Measurements from ENCODE around the gene ITPKC.
A peak's percentile ranks its signal among the peaks of the same experiment; 100 is the strongest.
"Not testable (repeated sequence)": the region's sequence is repeated elsewhere in the genome, so short reads cannot be mapped to it uniquely, and the experiment has no call there.

The ITPKC gene

DNA sequence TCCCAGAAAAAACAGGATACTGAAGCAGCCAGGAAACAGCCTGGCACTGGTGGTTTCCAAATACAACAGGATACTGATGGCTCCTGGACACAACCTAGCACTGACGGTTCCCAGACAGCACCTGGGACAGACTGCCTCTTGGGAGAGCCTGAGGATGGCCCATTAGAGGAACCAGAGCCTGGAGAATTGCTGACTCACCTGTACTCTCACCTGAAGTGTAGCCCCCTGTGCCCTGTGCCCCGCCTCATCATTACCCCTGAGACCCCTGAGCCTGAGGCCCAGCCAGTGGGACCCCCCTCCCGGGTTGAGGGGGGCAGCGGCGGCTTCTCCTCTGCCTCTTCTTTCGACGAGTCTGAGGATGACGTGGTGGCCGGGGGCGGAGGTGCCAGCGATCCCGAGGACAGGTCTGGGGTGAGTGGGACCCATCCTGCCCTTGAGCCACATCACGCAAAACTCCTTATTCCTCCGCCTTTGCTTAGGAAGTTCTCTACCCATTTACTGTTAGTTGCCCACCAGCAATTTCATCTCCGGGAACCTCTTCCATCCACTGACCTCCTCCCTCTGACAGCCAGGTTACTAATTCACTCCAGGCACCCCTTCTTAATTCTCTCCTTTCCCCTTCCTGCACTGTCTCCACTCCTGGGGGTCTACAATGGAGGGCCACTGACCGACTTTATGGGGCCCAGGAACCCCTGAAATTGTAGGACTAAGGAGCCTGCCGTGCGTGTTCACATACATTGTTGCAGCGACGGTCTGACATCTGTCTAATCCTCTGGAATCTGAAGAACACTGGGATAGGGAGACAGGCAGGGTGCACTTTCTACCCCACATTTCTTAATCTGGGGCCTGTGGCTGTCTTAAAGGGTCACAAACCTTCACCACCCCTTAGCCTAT lies 1.2 kb downstream of the ITPKC start:
- DNase-seq, result no peak

DNA sequence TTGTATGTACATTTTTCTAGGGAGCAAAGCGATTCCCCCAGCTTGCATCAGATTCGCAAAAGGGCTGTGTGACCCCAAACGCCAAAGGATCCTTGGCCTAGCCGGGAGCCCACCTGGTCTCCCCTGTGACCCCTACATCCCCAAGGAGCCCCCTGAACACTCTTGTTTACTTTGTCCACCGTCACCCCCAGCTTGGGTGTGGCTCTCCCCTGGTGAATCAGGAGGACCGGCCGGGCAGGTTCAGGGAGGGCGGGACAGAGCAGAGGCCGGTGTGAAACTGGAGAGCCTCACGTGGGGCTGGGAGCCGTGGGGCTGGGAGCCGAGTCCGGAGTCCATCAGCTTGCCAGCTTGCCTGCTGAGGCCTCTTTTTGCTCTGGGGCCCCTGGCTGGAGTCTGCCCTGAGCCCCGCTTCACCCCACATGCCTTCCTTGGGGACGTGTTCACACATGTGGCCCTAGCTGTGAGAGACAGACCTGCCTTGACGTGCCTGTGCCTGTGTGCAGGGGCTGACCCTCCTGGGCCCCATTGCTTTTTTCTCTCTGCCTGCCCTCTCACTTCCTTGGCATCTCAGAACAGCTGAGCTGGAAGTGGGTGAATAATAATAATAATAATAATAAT lies 2.0 kb downstream of the ITPKC start:
- DNase-seq, result peak in 1 of 2 donors; percentile 7

GRCh38 chr19:40719414-40719894 lies 2.5 kb downstream of the ITPKC start:
- DNase-seq, result no peak

GRCh38 chr19:40721140-40721486 lies 4.2 kb downstream of the ITPKC start:
- DNase-seq, result no peak

DNA sequence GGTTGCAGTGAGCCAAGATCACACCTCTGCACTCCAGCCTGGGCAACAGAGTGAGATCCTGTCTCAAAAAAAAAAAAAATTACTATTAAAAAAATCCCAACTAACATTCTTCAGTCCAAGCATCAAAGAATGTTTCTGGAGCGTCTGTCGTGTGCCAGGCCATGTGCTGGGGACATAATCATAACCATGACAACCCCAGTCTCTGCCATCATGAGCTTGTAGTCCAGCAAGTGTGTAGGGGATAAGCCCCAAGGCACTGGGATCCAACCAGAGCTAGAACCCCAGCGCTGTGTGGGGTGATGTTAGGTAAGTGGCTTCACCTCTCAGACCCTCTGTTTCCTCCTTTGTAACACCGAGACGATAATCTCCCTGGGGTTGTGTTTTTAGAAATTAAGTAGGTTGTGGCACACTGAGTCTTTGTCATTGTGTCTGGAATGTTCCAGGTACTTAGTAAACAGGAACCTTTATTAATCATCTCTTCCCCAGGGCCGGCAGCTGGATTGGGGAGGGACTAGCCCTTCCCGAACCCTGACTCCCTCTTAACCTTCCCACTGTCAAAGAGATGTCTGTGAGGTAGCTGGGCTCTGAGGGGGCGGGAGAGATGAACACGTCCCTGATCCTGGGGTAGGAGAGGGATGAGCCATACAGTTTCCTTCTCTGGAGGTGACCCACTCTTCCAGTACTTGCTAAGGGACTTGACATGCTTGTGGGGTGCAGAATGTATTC lies 5.2 kb downstream of the ITPKC start:
- no peak for DNase-seq

- DNase-seq, result no peak
Observed at GRCh38 chr19:40723661-40724254, 6.8 kb downstream of the ITPKC start.

- DNase-seq, result no peak
Observed at GRCh38 chr19:40724315-40724714, 7.4 kb downstream of the ITPKC start.

DNA sequence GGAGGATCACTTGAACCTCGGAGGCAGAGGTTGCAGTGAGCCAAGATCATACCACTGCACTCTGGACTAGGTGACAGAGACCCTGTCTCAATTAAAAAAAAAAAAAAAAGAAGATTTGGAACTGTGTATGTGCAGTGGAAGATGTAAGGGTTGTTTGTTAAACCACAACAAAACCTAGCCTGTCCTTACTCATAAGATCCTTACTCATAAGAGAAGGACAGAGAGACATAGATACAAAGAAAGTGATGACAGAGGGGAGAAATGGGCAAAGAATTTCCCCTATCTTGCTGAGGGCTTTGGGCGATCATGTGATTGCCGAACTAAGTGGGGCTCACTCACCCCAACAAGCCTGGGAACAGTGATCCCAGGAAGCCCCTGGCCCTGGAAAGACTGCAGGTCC lies 7.9 kb downstream of the ITPKC start:
- DNase-seq, result no peak

DNA sequence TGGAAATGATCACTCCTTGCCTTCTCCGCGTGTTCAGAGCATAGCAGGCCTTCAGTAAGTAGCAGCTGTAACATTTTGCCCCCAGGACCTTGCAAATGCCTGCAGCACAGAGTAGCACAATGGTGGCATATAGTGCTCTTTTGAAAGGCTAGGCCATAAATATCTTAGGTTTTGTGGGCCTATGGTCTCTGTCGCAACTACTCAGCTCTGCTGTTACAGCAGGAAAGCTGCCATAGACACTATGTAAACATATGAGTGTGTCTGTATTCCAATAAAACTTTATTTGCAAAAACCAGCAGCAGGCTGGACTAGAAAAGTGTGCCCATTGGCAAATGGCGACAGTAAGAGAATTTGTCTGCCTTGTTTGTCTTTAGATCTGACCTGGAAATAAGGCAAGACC lies 9.4 kb downstream of the ITPKC start:
- no peak for DNase-seq

GRCh38 chr19:40730065-40730464 lies 13.2 kb downstream of the ITPKC start:
- DNase-seq, result not testable (repeated sequence)

DNA sequence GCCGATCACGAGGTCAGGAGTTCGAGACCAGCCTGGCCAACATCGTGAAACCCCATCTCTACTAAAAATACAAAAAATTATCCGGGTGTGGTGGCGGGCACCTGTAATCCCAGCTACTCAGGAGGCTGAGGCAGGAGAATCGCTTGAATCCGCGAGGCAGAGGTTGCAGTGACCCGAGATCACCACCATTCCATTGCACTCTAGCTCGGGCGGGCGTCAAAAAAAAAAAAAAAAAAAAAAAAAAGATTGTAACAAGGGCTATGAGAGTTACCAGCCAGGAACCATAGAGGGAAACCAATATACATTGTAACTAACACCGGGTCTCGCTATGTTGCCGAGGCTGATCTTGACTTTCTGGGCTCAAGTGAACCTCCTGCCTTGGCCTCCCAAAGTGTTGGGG lies 15.4 kb downstream of the ITPKC start:
- not testable (repeated sequence) for DNase-seq

DNA sequence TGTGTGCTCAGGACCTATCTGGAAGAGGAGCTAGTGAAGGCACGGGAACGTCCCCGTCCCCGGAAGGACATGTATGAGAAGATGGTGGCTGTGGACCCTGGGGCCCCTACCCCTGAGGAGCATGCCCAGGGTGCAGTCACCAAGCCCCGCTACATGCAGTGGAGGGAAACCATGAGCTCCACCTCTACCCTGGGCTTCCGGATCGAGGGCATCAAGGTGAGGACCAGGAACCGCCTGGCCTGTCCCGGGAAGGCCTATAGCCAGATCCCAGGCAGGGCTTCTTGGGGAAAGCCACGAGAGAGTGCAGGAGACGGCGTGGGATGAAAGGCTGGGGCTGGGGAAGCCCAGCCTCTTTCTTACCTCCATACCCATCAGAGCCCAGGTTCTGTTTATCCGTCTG lies 16.2 kb downstream of the ITPKC start:
- no peak for DNase-seq

DNA sequence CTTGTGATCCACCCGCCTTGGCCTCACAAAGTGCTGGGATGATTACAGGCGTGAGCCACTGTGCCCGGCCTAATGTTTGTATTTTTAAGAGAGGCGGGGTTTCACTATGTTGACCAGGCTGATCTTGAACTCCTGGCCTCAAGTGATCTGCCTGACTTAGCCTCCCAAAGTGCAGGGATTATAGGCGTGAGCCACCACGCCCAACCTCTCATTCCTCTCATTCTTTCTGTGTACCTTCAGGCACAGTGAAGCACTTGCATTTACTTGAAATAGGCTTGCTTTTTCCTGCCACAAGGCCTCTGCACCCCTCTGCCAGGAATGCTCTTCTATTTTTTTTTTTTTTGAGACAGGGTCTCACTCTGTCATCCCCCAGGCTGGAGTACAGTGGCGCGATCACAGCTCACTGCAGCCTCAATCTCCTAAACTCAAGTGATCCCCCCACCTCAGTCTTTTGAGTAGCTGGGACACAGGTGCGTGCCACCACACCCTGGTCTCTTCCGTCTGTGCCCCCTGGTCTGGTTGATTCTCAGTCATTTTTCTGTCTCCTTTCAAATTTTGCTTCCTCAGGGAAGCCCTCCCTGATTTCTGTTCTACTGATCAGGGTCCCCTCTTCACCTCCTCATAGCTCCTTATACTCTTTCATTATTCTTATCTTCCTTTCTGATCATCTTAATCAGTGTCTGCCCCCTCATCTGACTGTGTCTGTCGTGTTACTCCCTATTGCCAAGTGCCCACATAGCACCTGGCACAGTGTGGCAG lies 18.3 kb downstream of the ITPKC start:
- DNase-seq, result no peak

GRCh38 chr19:40736661-40737060 lies 19.7 kb downstream of the ITPKC start:
- no peak for DNase-seq

- no peak for DNase-seq
Observed at GRCh38 chr19:40737102-40737644, 20.3 kb downstream of the ITPKC start.

DNA sequence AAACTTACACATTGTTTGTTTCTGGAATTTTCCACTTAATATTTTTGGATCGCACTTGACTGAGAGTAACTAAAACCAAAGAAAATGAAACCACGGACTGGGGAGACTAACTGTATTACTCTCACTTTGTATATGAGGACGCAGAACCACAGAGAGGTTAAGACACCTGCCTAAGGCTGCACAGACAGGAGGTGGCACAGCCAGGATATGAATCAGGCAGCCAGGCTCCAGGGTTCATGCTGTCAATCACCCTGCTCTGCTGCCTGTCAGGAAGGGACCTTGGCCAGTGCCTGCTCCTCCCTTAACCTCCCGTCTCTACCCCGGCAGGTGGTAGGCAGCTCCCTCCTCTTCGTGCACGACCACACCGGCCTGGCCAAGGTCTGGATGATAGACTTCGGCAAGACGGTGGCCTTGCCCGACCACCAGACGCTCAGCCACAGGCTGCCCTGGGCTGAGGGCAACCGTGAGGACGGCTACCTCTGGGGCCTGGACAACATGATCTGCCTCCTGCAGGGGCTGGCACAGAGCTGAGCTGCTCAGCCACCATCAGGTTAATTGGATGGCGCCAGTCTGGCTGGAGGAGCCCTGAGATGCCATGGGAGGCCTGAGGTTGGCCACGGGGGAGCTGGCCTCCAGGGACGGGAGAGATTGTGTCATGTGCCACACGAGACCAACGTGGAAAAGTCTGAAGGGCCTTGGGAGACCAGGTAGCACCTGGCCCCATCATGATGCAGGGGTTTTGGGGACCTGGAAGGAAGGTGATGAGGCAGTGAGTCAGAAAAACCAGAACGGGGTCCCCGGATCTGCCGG lies 22.3 kb downstream of the ITPKC start:
- DNase-seq, result no peak

DNA sequence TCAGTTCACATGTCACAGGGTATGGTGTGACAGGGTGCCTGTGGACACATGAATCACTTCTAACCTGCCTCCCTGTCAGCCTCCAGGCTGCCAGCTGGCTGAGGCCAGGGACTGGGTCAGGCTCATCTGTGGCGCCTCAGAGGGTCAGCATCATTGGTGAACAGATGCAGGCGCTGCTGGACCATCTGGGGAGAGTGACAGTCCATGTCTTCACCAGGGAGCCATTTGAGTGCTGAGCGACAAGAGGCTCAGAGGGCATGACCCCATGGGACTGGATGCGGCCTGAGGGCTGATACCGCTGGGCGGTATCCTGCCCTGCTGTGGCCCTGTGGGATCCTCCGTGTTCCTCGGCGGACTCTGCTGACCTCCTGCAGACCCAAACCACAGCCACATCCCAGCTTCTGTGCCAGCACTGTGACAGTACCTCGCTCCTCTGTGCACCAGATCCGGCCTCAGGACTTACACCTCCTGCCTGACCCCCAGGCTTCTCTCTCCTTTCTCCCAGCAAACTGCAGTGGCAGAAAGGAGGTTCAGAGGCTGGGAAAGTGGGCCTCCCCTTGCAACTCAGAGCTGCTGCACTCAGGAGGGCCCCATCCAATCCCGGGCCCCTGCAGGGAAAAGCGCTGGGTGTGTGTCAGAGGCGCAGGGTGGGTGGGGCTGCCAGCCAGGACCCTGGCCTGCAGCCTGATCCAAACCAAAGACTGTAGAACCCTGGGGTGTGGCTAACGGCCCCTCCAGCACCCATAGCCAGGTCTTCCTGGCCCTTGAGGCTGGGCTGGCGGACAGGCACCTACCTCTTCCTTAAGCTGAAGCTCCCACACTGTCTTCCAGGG lies 23.2 kb downstream of the ITPKC start:
- no peak for DNase-seq

GRCh38 chr19:40740747-40741146 lies 23.8 kb downstream of the ITPKC start:
- no peak for DNase-seq

DNA sequence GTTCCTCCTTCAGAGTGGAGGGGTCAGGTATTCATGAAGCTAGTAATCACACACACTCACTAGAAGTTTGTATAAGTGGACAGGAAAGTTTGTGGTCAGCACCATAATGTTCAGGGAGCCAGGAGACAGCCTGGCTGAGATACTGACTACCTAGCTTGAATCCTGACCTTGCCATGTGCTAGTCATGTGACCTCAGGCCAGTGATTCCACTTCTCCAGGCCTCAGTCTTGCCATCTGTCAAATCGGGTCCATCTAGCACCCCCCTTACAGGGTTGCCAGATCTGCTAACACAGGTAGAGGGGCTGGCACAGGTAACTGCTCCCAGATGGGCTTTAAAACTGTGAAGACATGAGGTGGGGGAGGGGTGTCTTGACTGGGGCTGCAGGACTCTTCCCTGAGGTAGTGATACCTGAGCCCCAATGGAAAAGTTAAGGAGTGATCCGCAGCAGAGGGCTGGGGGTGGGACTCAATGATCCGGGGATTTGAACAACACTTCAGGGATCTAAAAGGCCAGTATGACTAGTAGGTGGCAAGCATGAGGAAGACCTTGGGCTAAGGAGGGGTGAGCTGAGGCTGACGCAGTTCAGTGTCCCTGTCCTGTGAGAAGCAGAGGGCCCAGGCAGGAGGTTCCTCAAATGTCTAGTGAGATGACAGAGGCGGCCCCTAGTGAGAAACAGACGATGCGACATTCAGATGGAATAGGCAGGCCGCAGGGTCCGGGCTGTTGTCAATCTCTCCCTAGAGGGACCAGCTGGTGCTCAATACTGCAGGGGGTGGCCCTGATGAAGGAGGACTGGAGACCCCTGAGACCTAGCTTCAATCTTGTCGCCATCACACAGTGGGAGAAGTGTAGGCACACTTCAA lies 24.8 kb downstream of the ITPKC start:
- DNase-seq, result no peak
